HL-60/S4 treated with phorbol 12-myristate 13-acetate at 8.2 ng/mL for 4 days and 3 days (cell line): ENCODE results near the gene PTPN20.

Experiments used
- in situ Hi-C: fragments of 300-500 bp; cut with MboI; formaldehyde crosslinking; loops from 2 replicates; pipeline ENCODE4 v1.15.0; 2022; ENCODE audit warnings: low sequenced_read_pairs

PTPN20 gene

GRCh38 chr10:47045331-47045861 is 134.2 kb downstream of the PTPN20 start:
- in situ Hi-C loops: loop anchor here (10.0 kb wide), 1 partner anchor 259 kb away; the partner anchor contains the start of gene GDF10

GRCh38 chr10:47046321-47047126 is 135.3 kb downstream of the PTPN20 start:
- in situ Hi-C loops: loop anchor here (10.0 kb wide), 1 partner anchor 258 kb away; the partner anchor contains the start of gene GDF10

GRCh38 chr10:47047127-47047504 is 135.9 kb downstream of the PTPN20 start:
- in situ Hi-C loops: loop anchor here (10.0 kb wide), 1 partner anchor 258 kb away; the partner anchor contains the start of gene GDF10

GRCh38 chr10:47047577-47048525 is 136.6 kb downstream of the PTPN20 start:
- in situ Hi-C loops: loop anchor here (10.0 kb wide), 1 partner anchor 257 kb away; the partner anchor contains the start of gene GDF10

- in situ Hi-C loops: loop anchor here (10.0 kb wide), 1 partner anchor 256 kb away; the partner anchor contains the start of gene GDF10
Measured at GRCh38 chr10:47048526-47048905, 137.3 kb downstream of the PTPN20 start.

- in situ Hi-C loops: loop anchor here (10.0 kb wide), 1 partner anchor 256 kb away; the partner anchor contains the start of gene GDF10
Measured at GRCh38 chr10:47049056-47049851, 138.0 kb downstream of the PTPN20 start.

GRCh38 chr10:47049906-47050305 is 138.7 kb downstream of the PTPN20 start:
- in situ Hi-C loops: loop anchor here (10.0 kb wide), 1 partner anchor 255 kb away; the partner anchor contains the start of gene GDF10

- in situ Hi-C loops: no loop called here
Measured at GRCh38 chr10:47050618-47051455, 139.6 kb downstream of the PTPN20 start.

- in situ Hi-C loops: no loop called here
Measured at GRCh38 chr10:47051741-47052238, 140.6 kb downstream of the PTPN20 start.
